Endothelial cell of coronary artery (primary cell): ENCODE results near the gene FOXN1. TPM values are rescaled to one million over a fixed set of nuclear protein-coding genes. Genes with fewer than 3 reads are reported as not detected.

Experiments used
- total RNA-seq: library from RNA; depleted of rRNA; stranded (reverse); fragments of >200 nt; gene quantifications from 2 replicates; pipeline ENCODE4 v1.2.3, GENCODE V29; 2014

FOXN1 gene, protein sequence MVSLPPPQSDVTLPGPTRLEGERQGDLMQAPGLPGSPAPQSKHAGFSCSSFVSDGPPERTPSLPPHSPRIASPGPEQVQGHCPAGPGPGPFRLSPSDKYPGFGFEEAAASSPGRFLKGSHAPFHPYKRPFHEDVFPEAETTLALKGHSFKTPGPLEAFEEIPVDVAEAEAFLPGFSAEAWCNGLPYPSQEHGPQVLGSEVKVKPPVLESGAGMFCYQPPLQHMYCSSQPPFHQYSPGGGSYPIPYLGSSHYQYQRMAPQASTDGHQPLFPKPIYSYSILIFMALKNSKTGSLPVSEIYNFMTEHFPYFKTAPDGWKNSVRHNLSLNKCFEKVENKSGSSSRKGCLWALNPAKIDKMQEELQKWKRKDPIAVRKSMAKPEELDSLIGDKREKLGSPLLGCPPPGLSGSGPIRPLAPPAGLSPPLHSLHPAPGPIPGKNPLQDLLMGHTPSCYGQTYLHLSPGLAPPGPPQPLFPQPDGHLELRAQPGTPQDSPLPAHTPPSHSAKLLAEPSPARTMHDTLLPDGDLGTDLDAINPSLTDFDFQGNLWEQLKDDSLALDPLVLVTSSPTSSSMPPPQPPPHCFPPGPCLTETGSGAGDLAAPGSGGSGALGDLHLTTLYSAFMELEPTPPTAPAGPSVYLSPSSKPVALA
- not detected in 2 replicates for total RNA-seq

DNA sequence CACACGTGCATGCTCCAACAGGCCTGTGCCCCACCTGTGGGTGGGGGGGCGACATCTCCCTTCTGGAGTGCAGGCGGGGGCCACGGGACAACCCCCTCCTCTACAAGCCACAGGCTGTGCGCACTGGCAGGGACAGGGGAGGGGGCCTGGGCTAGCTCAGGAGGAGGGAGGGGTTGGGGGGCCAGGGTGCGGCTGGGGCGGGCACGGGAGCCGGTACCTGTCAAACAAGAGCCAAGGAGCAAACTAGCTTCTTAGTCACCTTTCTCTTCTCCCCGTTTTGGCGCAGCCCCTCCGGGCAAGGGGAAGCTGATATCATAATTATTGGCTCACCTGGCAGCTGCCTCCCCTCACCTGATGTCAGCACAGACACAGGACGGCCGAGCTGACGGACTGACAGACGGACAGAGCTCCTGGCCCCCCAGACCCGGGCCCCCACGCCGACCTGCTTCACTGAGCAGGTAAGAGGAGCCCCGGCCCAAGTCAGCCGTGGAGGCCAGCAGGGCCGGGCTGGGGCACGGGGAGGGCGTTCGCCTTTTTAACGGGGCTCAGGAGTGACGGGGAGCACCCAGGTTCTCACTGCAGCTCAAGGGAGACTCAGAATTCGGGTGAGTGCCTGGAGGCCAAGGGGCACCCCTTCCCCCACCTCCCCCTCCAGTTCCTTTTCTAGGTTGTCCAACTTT lies at the start of gene FOXN1:
TSS of gene FOXN1 (plus strand) at position 363 of the 680 bp plus-strand sequence. CDS start 17,622 bp downstream, outside the sequence.

DNA sequence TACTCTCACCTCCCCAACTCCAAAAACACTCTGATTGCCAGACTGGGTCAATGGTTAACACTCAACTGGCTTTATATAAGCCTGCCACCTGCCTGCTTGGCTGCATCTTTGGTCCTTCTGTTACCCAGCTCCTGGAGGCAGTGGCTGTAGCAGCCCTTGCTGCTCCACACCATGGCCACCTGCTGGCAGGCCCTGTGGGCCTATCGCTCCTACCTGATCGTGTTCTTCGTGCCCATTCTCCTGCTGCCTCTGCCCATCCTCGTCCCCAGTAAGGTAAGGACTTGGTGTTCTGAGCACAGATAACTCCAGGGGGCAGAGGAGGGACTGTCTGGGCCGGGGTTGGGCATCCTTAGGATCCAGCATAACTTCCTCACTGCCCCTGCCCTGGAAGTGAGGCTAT lies 32.6 kb upstream of the FOXN1 start, which contains the start of gene SLC13A2:
TSS of gene SLC13A2 (plus strand) at position 103 of the 400 bp plus-strand sequence. CDS start at position 172, 69 bp downstream.

DNA sequence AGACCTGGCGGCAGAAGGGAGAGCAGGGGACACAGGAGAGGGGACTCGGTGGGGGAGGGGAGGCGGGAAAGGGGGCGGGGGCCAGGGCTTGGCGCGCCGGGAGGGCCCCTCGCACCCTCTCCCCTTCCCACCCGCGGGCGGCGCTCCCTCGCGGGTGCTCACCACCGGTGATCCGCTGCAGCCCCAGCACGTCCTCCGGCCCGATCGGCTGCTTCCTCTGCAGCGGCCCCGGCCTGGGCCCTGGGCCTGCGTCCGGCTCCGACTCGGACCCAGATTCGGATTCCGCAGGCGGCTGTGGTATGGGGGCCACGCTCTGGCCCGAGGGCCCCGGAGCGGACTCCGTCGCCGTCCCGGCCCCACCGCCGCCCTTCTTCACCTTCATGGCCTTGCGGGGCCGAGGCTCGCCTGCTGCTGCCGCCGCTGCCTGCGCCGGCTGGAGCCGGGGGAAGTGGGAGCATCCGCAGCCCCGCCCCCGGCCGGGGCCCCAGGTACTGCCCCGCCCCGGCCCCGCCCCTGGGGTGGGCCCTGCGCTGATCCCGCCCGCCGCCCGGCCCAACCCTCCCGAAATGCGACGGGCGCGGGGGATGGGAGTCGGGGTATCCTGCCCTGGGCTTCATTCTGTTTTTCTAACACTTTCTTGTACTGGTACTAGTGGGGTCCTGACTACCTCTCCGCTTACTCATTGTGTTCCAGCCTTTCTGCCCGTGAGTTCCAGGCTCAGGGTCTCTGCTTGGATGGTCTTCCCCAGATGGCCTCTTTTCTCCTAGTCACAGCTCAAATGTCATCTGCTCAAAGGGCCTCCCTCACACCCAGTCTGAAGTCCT lies 46.2 kb downstream of the FOXN1 start, which contains the start of gene UNC119:
TSS of gene UNC119 (minus strand) at position 449 of the 824 bp plus-strand sequence. CDS start at position 382, 67 bp downstream.

DNA sequence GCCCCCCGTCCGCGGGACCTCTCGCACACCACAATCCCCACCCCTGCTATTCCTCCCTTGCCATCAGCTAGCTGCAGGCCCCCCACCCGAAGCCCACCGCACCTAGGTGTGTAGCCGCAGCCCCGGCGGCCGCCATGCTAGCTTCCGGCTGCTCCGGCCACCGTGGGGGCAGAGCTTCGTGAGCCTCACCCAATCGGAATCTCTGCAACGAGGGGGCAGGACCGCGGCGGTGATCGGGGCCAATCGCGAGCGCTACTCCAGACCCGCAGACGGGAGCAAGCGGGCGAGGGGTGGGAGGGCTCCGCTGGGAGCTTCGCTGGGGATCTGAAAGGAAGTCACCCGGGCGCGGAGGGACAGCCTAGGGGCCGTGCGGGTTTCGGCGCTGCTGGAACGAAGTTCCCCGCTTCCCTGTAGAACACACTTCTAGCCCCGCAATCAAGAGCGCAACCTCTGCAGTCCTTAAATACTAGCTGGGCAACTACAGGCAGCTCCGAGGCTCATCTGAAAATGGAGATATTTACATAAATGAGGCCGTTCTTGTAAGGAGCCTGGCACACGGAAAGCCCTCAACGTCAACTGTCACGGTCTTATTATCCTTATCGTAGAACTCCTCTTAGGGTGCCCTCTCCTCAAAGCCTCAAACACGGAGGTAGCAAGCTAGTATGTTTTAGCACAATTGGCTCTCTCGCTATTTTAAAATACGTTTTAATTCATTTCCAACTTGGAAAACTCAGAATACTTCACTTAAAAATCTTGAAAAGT lies 65.4 kb downstream of the FOXN1 start, which contains the start of gene PIGS:
TSS of gene PIGS (minus strand) at position 164 of the 762 bp plus-strand sequence. CDS start at position 136, 28 bp downstream.

DNA sequence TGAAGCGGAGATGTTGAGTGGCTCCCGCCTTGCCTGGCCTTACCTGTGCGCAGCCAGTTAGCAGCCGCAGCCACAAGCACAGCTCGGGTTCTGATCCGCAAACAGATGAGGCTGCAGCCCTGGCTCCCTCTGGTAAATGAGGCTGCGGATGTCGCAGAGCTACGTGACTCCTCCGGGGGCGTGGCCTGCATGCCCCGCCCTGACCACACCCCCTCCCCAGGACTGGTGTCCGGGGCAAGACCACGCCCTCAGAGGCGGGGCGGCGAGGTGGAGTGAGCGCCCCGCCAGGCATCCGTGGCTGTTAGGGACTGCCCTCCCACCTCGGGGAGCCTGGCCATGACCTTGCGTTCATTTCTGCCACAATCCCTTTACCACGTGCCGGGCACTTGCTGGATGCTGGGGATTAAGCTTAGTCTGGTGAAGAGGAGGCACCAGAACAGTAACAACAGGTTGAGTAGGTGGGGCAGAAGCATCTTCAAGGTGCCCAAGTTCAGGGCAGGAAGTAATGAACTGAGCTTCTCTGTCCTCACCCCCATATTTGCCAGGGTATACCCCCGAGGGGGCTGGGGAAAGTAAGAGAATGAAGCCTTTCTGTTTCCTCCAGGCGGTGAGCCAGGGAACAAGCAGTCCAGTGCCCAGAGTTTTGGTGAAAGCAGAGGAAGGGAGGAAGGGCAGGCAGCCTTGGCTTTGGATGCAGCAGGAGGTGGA lies 70.8 kb downstream of the FOXN1 start, which contains the start of gene ALDOC:
TSS of gene ALDOC (minus strand) at position 138 of the 708 bp plus-strand sequence. CDS start 1,363 bp downstream, outside the sequence.

Other genes starting within 250 kb of the FOXN1 start
- gene TMEM97, start 187.1 kb upstream of the FOXN1 start, total RNA-seq, result 5.2 and 12.3 TPM in 2 replicates
- gene IFT20, start 170.9 kb upstream of the FOXN1 start, total RNA-seq, result 56.6 and 56.7 TPM in 2 replicates
- 48.6 and 57.2 TPM in 2 replicates for gene TNFAIP1, start 170.6 kb upstream of the FOXN1 start, total RNA-seq
- gene POLDIP2, start 148.8 kb upstream of the FOXN1 start, total RNA-seq, result 68.0 and 74.0 TPM in 2 replicates
- gene SEBOX, start 141.1 kb upstream of the FOXN1 start, total RNA-seq, result not detected in 2 replicates
- 0.27 and 0.38 TPM in 2 replicates for gene VTN, start 136.0 kb upstream of the FOXN1 start, total RNA-seq
- gene SARM1, start 134.7 kb upstream of the FOXN1 start, total RNA-seq, result 3.8 and 4.0 TPM in 2 replicates
- gene SLC46A1, start 100.1 kb upstream of the FOXN1 start, total RNA-seq, result 2.1 and 3.7 TPM in 2 replicates
- not detected in 2 replicates for gene SLC13A2, start 32.7 kb upstream of the FOXN1 start, total RNA-seq
- gene UNC119, start 46.3 kb downstream of the FOXN1 start, total RNA-seq, result 17.1 and 20.6 TPM in 2 replicates
- gene PIGS, start 65.2 kb downstream of the FOXN1 start, total RNA-seq, result 36.9 and 56.0 TPM in 2 replicates
- 13.5 and 37.7 TPM in 2 replicates for gene ALDOC, start 70.5 kb downstream of the FOXN1 start, total RNA-seq
- 14.8 and 35.4 TPM in 2 replicates for gene SPAG5, start 92.7 kb downstream of the FOXN1 start, total RNA-seq
- gene RSKR, start 107.8 kb downstream of the FOXN1 start, total RNA-seq, result 4.3 and 5.6 TPM in 2 replicates
- gene BLTP2, start 138.8 kb downstream of the FOXN1 start, total RNA-seq, result 193 and 195 TPM in 2 replicates
- 67.7 and 70.2 TPM in 2 replicates for gene SDF2, start 155.6 kb downstream of the FOXN1 start, total RNA-seq
- gene SUPT6H, start 155.9 kb downstream of the FOXN1 start, total RNA-seq, result 43.0 and 53.9 TPM in 2 replicates
- gene PROCA1, start 205.5 kb downstream of the FOXN1 start, total RNA-seq, result 0.81 and 0.94 TPM in 2 replicates
- 47.1 and 74.8 TPM in 2 replicates for gene RAB34, start 211.5 kb downstream of the FOXN1 start, total RNA-seq
- gene RPL23A, start 213.6 kb downstream of the FOXN1 start, total RNA-seq, result 1,119 and 1,150 TPM in 2 replicates
- 1.3 and 1.7 TPM in 2 replicates for gene TLCD1, start 219.9 kb downstream of the FOXN1 start, total RNA-seq
- 1.1 and 2.4 TPM in 2 replicates for gene NEK8, start 222.4 kb downstream of the FOXN1 start, total RNA-seq
- gene TRAF4, start 237.7 kb downstream of the FOXN1 start, total RNA-seq, result 35.3 and 40.6 TPM in 2 replicates